GM23338 (cell line): ENCODE data around the gene ST3GAL4.

Experiments used
- CREB1 ChIP-seq: fragments of 250-450 bp; sonication (Bioruptor Pico); IDR thresholded peaks from 2 replicates; pipeline ENCODE4 v1.5.0; 2020; ENCODE audit warnings: low read depth, mild to moderate bottlenecking, moderate library complexity
- POLR2AphosphoS5 ChIP-seq: IDR thresholded peaks from 2 replicates; pipeline ENCODE4 v1.6.1; 2016; ENCODE audit warnings: antibody characterized with exemption, low read depth
- TF ChIP-seq, protein P1 (sequence below), 2 experiments: fragments of 200-600 bp in 1 of 2; sonication (generic) in 1 of 2; conservative IDR thresholded peaks; 2 replicates each; pipeline versions ENCODE4 v1.5.1 to v1.6.1; 2016 to 2017; ENCODE audit warnings: antibody characterized with exemption in 2 of 2, low read depth in 2 of 2, mild to moderate bottlenecking in 2 of 2, moderate library complexity in 1 of 2
- TF ChIP-seq, protein P2 (sequence below): IDR thresholded peaks from one replicate; pipeline ENCODE4 v1.6.1; 2018; ENCODE audit warnings: antibody characterized with exemption; ENCODE audit not compliant: unreplicated experiment

DNA sequence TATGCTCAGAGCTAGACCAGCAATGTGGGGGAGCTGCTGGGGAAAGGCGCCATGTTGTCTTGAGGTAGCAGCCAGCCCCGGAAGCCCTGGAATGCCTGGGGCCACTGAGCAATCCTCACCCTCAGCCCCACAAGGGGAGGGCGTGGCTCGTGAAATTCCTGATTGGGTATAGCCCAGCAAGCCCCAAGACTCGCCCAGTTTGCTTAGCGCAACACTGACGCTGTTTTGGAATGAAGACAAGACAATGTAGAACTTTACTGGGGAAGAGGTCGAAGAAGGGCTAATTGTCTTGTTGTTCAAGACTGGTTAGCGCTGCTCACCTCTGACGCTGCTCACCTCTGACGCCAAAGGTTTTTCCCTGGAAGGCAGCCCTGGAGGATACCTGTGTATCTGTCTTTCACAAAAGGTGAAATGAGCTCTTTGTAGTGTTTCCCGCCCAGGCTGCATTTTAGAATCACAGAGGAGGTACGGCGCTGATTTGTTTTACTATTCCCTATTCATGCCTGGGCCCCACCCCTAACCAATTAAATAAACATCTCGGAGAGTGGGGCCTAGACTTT lies 47.6 kb downstream of the ST3GAL4 start:
- TF ChIP-seq POLR2AphosphoS5: no peak
- TF ChIP-seq, protein P1, sequence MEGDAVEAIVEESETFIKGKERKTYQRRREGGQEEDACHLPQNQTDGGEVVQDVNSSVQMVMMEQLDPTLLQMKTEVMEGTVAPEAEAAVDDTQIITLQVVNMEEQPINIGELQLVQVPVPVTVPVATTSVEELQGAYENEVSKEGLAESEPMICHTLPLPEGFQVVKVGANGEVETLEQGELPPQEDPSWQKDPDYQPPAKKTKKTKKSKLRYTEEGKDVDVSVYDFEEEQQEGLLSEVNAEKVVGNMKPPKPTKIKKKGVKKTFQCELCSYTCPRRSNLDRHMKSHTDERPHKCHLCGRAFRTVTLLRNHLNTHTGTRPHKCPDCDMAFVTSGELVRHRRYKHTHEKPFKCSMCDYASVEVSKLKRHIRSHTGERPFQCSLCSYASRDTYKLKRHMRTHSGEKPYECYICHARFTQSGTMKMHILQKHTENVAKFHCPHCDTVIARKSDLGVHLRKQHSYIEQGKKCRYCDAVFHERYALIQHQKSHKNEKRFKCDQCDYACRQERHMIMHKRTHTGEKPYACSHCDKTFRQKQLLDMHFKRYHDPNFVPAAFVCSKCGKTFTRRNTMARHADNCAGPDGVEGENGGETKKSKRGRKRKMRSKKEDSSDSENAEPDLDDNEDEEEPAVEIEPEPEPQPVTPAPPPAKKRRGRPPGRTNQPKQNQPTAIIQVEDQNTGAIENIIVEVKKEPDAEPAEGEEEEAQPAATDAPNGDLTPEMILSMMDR (conservative IDR thresholded peaks at IDR 0.05; ENCODE audit: low read depth in 2 of 2): no peak
- TF ChIP-seq CREB1 (CRISPR knock-in tag): no peak
- TF ChIP-seq, protein P2, sequence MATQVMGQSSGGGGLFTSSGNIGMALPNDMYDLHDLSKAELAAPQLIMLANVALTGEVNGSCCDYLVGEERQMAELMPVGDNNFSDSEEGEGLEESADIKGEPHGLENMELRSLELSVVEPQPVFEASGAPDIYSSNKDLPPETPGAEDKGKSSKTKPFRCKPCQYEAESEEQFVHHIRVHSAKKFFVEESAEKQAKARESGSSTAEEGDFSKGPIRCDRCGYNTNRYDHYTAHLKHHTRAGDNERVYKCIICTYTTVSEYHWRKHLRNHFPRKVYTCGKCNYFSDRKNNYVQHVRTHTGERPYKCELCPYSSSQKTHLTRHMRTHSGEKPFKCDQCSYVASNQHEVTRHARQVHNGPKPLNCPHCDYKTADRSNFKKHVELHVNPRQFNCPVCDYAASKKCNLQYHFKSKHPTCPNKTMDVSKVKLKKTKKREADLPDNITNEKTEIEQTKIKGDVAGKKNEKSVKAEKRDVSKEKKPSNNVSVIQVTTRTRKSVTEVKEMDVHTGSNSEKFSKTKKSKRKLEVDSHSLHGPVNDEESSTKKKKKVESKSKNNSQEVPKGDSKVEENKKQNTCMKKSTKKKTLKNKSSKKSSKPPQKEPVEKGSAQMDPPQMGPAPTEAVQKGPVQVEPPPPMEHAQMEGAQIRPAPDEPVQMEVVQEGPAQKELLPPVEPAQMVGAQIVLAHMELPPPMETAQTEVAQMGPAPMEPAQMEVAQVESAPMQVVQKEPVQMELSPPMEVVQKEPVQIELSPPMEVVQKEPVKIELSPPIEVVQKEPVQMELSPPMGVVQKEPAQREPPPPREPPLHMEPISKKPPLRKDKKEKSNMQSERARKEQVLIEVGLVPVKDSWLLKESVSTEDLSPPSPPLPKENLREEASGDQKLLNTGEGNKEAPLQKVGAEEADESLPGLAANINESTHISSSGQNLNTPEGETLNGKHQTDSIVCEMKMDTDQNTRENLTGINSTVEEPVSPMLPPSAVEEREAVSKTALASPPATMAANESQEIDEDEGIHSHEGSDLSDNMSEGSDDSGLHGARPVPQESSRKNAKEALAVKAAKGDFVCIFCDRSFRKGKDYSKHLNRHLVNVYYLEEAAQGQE: no peak
